Nucleus accumbens (tissue), 56 donors: ENCODE data around the gene COX8C.
A peak's percentile ranks its signal among the peaks of the same experiment; 100 is the strongest.

ENCODE experiments used
- DNase-seq, 56 donors: peaks; one replicate each; lab custom pipeline; 2025; lab: John Stamatoyannopoulos, UW

Gene COX8C

DNA sequence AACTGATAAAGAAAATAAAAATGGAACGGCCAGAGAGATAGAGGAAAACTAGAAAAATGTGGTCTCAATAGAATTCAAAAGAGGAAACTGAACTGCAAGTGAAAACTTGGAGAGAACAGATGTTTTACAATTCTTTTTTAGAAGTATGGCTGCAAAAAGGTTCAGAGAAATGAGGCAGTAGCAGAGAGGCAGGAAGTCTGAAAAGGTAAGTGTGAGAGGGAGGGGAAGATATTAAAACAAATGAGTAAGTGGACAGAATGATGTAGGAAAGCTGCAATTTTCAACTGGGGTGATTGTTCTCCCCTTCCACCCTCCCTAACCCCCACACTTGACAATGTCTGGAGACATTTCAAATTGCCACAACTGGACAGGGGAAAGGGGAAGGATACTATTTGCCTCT, 27.0 kb upstream of the COX8C start:
- DNase-seq: no peak

DNA sequence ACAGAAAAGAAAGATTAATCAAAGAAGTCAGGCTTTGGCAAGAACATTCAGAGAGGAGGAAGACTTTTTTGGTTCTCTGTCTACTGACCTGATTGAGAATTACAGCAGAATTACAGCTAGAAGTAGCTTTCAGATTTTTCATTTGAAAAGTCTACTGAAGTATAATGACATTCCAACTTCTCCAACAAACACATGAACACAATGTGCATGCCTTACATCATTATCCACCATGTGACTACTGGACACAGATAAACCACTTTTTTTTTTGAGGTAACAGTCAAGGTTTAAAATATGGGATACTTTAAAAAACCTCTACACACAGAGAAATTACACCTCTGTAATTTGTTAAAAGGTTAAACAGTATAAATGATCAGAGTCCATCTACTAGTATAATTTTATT, 26.5 kb upstream of the COX8C start:
- no peak for DNase-seq

DNA sequence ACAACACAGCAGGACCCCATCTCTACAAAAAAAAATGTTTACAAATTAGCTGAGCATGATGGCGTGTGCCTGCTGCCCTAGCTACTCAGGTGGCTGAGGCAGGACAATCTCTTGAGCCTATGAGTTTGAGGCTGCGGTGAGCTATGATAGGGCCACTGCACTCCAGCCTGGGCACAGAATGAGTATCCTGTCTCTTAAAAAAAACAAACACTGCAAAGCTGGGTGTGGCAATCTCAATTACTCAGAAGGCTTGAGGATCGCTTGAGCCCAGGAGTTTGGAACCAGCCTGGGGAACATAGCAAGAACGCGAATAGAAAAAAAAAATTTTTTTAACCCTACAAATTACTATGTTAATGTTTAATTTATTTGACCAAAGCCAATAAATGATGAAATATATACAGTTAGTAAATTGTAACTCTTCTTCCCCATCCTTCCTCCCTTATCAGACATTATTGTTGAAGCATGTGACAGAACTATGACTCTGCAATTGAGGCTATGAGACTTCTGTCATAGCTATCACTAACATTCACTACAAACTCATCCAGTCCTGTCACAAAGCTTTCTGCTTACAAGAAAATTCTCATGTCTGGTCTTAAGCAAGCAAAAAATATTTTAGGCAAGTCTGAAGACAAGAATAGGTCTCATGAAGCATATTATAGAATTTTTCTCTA, 23.9 kb upstream of the COX8C start:
- no peak for DNase-seq

DNA sequence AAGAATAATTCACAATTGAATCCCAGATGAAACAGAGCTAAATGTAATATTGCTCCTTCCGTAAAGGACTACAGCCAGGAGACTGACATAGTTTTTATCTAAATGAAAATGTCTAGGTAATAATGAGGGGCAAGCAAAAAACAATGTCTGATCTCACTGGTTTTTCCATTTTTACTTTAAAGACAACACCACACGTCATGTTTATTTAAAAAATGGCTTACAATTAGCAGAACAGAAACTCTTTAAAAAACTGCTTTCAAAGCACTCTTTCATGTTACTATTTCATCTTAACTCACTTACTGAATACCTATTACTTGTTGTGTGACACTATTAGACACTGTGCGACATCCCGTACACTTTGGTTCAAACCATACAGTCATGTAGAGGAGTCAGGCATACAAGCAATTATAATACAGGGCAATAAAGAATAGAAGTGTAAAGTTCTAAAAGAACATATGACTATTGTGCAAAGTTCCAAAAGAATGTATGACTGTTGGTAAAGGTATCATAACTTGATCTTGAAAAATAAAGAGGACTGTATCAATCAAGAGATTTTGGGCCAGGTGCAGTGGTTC, 23.3 kb upstream of the COX8C start:
- no peak for DNase-seq

DNA sequence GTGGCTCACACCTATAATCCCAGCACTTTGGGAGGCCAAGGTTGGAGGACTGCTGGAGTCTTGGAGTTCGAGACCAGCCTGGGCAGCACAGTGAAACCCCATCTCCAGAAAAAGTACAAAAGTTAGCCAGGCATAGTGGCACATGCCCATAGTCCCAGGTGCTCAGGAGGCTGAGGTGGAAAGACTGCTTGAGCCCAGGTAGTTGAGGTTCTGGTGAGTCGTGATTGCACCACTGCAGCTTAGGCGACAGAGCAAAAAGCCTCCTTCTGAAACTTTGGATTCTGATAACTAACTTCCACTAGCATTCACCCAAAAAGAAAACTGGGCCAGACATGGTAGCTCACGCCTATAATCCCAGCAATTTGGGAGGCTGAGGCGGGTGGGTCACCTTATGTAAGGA, 20.8 kb upstream of the COX8C start:
- DNase-seq: no peak

DNA sequence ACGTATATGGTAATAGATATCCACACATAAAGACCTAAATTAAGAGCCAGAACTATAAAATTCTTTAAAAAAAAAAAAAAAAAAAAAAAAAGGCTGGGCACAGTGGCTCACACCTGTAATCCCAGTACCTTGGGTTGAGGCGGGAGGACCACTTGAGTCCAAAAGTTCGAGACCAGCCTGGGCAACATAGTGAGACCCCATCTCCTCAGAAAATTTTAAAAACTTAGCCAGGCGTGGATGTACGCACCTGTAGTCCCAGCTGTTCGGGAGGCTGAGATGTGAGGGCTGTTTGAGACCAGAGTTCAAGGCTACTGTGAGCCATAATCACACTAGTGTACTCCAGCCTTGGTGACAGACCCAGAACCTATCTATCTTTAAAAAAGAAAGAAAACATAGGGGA, 18.4 kb upstream of the COX8C start:
- DNase-seq: no peak

DNA sequence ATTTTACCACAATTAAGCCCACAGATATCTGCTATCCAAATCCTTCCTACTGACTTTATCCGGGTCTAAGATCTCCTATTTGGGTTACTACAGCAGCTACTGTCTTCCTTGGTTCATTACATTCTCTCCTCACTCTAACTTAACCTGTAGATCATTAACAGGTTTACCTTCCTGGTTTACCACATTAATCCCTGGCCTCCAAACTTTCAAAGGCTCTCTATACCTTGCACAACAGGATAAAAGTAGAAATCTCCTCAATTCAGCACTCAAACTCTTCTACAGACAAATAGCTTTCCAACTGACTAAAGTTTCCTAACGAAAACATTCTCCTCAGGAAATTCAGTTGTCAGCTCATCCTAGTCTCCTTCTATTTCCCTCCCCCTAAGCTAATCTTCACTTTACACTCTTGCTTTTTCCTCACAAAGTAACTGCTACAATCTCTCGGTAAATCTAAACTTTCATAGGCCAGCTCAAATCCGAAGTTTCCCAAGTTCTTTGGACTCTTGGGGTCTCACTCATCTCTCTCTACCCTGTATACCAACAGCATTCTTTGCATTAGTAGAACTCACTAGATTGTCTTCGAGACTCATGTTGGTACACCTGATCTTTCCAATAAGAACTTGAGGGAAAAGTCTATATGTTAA, 16.9 kb upstream of the COX8C start:
- DNase-seq: no peak

DNA sequence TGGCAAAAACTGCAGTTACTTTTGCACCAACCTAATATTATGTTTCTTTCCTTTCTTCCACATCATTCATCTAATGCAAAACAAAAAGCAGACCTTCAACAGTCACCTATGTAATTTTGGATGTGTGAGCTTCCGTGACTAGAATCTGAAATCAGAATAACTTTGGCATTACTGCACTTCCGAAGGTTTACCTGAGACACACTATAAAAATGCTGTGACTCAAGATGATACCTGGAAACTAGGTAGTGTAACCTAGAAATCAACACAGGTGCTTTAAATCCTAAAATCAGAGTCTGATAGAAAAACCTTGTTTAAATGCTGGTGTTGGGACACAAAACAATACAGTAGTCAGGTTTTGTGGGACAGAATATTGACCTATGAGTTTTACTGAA, 16.4 kb upstream of the COX8C start:
- DNase-seq: no peak

DNA sequence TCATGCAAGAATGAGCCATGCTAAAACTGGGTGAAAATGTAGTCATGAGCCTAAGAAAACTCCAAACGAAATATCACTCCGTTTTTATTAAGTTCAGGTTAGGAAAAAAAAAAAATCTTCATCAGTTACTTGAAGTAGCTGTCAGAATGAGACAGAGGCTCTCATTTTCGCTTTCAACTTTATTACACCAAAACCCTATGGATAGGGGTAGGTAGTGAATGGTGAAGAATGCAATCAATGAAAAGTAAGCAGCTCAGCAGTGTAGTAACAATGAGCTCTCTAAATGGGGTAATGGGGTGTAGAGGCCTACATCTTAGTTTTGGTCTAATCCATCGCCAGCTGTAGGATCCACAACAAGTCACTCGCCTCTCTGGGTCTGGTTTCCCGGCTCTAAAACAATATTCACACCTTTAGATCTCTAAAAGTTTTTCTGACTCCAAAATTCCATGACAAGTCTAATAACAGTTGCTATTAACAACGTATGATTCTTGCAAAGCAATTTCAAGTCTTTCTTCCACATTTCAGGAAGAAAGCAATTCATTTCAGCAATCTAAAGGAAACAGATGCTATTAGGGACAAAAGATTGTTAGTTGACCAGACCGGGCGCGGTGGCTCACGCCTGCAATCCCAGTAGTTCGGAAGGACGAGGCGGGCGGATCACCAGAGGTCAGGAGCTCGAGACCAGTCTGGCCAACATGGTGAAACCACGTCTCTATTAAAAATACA, 15.8 kb upstream of the COX8C start:
- DNase-seq: peak in 1 of 56 donors; percentile 11

DNA sequence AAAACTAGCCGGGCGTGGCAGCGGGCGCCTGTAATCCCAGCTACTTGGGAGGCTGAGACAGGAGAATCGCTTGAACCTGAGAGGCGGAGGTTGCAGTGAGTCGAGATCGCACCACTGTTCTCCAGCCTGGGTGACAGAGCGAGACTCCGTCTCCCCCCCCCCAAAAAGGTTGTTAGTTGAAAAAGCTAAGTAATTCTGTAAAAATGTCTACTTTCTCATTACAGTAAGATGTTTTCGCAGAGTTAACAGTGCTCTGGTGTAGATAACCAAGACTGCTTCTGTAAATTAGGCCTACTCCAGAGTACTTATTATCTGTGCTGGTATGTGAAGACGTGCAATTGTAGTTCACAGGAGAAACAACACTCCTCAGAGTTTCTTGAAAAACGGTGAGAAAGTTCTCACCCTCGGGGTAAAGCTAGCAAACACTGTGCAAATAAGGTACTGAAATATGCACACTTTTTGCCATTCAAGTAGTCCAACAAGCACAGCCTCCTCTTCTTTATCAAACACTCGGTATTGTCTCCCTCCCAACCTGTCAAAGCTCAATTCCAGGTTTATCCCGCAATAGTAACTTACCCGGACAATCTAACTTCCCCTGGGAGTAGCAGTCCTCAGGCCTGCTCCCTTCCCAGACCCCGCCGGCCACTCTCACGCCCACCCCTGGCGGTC, 15.1 kb upstream of the COX8C start:
- DNase-seq: peak in 5 of 56 donors; percentile 28 to 37 (median 33)

DNA sequence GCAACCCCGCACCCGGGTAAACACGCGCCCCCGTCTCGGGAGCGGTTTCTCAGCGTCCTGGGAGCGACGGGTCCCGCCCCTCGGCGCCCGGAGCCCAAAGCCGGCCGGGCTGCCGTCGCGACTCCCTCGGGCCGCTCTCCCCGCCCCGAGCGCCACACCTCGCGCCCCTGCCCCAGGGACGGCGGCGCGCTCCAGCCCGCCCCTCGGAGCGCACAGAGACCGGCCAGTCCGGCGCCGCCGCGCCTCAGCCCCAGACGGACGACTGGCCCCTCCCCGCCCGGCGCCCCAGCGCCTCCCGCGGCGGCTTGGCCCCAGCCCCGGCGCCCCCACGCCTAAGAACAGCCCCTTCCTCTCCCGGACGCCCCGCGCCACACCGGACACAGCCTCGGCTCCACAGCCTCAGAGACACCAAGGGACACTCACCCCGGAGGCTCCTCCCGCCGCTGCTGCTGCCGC, 14.6 kb upstream of the COX8C start:
- peak in 31 of 56 donors; percentile 24 to 76 (median 57) for DNase-seq

DNA sequence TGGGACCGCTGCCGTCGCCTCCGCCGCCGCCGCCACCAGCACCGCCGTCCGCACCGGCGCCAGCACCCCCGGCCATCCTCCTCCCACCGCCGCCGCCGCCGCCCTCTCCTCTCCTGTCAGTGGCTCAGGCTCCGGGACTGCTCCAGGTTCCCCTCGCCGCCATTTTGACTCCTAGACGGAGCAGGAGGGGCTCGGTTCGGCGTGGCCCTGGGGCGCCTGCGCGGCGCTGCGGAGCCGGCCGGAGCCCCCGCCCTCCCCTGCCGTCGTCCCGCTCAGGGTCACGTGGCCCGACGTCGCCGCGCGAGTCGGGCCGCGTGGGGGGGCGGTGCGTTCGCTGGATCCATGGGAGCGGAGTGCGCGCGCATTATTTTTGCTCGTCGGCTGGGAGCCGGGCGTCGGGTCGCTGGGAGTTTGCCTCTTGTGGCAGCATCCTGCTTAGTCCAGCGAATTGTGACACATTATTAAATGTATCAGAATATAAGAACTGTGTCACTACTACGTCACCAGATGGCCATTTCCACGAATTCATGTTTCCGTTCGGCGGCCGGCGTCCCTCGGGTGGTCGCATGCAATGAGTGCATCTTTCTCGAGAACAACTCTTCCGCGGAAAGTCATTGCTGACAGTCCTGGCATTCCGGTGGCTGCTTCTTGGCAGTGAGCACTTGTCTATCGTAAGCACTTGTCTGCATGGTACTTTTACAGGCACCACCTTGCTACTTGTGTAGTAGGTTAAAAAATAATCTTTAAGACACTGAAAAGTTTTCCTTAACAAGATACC, 13.9 kb upstream of the COX8C start, which contains the start of gene BTBD7:
Gene BTBD7 (minus strand): TSS at position 184 of the 778 bp plus-strand sequence. CDS start 36,985 bp downstream, outside the sequence.
- DNase-seq: peak in 55 of 56 donors; percentile 46 to 96 (median 89)

DNA sequence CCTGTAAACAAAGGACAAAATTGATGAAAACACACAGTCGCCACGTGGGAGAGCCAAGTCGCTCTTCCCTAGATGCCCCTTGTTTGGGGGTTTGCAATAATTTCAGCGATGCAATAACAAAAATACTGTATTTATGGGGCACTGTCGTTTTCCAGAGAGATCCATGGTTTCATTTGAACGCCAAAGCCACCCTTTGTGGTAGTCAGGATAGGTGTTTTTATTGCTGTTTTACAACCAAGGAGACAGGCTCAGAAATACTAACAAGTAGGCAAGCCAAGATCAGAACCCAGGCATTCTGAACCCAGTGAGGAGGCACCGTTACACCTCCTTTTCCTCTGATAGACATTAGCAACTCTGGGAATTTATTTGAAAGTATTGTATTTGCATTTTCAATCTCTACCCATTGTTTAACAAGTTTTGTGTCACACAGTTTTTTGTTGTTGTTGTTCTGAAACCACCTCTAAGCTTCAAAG, 13.3 kb upstream of the COX8C start:
- DNase-seq: peak in 1 of 56 donors; percentile 26

DNA sequence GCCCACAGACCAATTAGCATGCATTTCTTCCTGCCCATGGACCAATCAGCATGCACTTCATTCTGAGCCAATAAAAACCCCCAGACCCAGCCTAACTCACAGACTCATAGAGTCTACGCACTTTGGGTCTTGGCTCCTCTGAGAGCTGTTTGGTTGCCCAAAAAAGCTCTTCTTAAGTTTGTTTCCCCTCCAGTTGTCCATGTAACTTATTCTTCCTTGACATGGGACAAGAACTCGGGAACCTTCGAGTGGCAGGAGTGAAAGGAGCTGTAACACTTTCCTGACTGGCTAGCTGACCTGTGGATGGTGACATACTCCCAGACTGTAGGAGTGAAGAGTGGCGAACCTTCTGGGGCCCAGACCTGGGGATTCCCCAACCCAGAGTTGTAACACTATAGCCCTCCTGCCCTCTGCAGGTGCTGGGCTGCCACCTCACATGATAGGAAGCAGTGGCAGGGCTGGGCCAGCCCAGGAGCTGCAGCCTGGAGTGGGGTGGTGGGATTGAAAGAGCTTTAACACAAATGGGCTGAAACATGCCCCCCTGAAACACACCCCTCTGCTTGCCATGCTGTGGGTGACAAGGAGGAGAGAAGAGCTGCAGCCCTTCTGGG, 9.7 kb upstream of the COX8C start:
- DNase-seq: no peak

DNA sequence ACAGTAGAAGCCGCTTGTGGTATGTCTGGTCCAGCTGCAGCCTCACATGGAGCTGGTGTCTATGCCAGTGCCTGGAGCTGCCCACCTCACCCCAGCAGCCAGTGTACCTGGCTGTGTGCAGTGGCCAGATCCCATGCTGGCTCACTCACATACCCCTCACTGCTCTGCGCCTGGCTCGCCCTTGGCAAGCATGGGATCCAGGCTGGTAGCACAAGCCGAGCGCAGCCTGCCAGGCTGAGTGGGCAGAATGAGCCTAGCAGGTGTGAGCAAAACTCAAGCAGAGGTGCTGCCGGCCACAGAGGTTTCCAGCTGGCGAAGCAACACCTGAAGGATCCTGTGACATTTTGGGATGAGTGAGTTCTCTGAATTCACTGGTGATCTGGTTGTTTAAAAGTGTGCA, 9.1 kb upstream of the COX8C start:
- DNase-seq: no peak

DNA sequence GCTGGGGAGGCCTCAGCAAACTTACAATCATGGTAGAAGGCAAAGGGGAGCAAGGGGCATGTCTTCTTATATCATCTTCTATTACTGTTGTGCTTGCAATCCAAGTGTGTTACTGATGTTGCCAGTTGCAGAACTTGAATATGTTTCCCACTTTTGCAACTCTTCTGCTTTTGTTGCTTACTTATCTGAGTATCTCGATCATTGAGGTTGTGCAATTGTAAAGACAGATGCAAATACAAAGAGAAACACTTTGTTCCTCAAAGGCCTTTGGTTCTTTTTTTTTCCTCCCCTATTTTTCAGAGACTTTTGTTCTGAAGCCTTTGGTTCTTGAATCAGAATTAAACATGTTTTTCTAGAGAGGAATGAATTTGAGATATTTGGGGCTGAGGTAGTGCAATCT, 3.7 kb upstream of the COX8C start:
- no peak for DNase-seq

DNA sequence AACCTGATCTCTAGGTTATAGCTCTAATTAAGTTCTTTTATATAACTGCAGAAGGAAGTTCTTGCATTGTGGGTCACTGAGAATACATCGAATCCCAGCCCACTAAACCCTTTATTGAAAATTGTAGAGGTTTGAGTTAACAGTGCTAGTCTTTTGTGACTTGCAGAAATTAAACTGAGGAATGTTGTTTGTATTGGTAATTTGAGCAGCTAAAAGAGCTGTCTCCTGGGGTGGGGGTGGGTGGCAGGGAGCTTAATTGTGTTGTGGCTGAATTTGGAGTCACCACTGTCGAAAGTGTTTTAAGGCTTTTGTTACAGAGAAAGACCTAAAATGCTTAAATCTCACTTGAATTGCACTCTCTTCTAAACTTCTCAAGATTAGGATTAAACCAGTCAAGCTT, 3.2 kb upstream of the COX8C start:
- DNase-seq: no peak

DNA sequence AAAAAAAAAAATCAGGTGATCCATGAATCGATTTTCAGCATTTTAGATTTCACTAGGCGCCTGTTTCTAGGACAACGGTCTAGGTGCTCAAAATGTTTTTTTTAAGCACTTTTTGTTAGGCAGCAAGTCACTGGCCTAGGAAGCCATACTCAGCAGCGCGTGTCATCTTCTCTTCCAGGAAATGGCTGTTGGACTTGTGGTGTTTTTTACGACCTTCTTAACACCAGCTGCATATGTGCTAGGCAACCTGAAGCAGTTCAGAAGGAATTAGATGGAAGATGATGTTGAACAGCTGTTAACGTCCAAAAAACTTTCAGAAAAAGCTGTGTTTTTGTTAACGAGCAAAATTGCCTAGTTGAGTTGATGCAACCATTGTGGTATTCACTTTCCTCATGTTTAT, 868 bp downstream of the COX8C start:
- DNase-seq: no peak

DNA sequence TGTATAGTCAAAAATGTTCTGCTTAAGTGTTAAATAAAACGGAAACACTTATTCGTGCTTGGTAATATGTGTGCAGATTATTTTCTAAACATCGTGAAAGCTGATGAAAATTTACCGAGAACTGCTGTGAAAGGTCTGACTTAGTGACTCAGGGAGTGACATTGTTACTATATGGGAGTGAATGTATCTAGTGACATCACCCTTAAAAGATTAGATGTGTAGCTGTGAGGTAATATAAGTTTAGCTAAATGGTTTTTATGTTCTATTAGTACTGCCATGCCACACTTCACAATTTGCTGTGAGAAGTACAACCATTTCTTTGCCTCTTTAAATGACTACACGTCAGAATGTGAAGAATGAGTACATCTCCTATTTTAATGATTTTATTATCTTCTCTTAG, 1.3 kb downstream of the COX8C start:
- no peak for DNase-seq
